M059J (cell line): Measurements from ENCODE around the gene ZFAND3. TPM values are rescaled to one million over a fixed set of nuclear protein-coding genes. Genes with fewer than 3 reads are reported as not detected.

ENCODE experiments used
- DNase-seq: peaks from one replicate; pipeline ENCODE4 v3.0.0-alpha.2; 2012; ENCODE audit warnings: low read depth
- total RNA-seq: library from RNA; depleted of rRNA; stranded (reverse); fragments of >200 nt; shearing (Covaris generic); gene quantifications from 2 replicates; pipeline ENCODE4 v1.2.3, GENCODE V29; 2014

Gene ZFAND3
- total RNA-seq, 1 experiment from 2014 or later: 36.2 TPM

GRCh38 chr6:38169221-38169976 lies 349.9 kb downstream of the ZFAND3 start:
- DNase-seq: no peak

GRCh38 chr6:38169977-38170526 lies 350.5 kb downstream of the ZFAND3 start:
- no peak for DNase-seq

GRCh38 chr6:38170666-38171355 lies 351.3 kb downstream of the ZFAND3 start:
- no peak for DNase-seq

- no peak for DNase-seq
Observed at GRCh38 chr6:38171997-38172738, 352.6 kb downstream of the ZFAND3 start.

- no peak for DNase-seq
Observed at GRCh38 chr6:38172739-38173410, 353.3 kb downstream of the ZFAND3 start.

- DNase-seq: no peak
Observed at GRCh38 chr6:38173909-38174308, 354.4 kb downstream of the ZFAND3 start.

- DNase-seq: no peak
Observed at GRCh38 chr6:38174315-38174714, 354.8 kb downstream of the ZFAND3 start.

GRCh38 chr6:38174806-38175495 lies 355.4 kb downstream of the ZFAND3 start:
- DNase-seq: no peak

- no peak for DNase-seq
Observed at GRCh38 chr6:38175786-38176185, 356.3 kb downstream of the ZFAND3 start.

GRCh38 chr6:38176797-38177751 lies 357.5 kb downstream of the ZFAND3 start:
- no peak for DNase-seq

- DNase-seq: no peak
Observed at GRCh38 chr6:38177882-38178583, 358.5 kb downstream of the ZFAND3 start.

GRCh38 chr6:38178584-38178886 lies 359.0 kb downstream of the ZFAND3 start:
- DNase-seq: no peak

GRCh38 chr6:38179300-38179699 lies 359.8 kb downstream of the ZFAND3 start:
- DNase-seq: no peak

GRCh38 chr6:38179794-38180430 lies 360.4 kb downstream of the ZFAND3 start:
- DNase-seq: no peak

- no peak for DNase-seq
Observed at GRCh38 chr6:38180586-38180985, 361.1 kb downstream of the ZFAND3 start.

- DNase-seq: no peak
Observed at GRCh38 chr6:38182426-38182825, 362.9 kb downstream of the ZFAND3 start.

- no peak for DNase-seq
Observed at GRCh38 chr6:38183856-38184584, 364.5 kb downstream of the ZFAND3 start.

GRCh38 chr6:38184585-38185080 lies 365.1 kb downstream of the ZFAND3 start:
- DNase-seq: peak; percentile 43
